ENCODE results near the gene DCUN1D3.
"Not testable (repeated sequence)": the region's sequence is repeated elsewhere in the genome, so short reads cannot be mapped to it uniquely, and the experiment has no call there.

Gene DCUN1D3

DNA sequence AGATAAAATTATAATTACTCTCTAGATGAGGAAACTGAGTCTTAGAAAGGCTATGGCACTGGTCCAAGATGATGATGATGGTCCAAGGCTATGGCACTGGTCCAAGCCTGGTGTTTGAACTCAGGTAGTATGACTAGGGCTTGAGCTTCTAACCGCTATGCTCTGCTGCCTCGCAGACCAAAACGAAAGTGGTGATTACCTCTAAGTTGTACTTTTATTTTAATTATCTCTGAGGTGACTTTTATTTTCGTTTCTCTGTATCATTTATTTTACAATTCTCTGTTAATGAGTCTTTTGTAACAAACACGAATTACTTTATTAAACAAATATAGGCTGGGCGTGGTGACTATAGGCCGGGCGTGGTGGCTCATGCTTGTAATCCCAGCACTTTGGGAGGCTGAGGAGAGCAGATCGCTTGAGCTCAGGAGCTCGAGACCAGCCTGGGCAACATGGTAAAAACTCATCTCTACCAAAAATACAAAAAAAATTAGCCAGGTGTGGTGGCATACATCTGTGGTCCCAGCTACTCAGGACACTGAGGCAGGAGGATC is 88.2 kb downstream of the DCUN1D3 start:
- no peak overlapping the region for H3K9ac ChIP-seq (ENCODE audit: low read length)
- no peak overlapping the region for H3K4me3 ChIP-seq (ENCODE audit: low read depth, low read length, poor library complexity, severe bottlenecking)
- H3K79me2 ChIP-seq (ENCODE audit: insufficient read depth, low read length) = no peaks in the 10 kb centered on the region
- H3K27me3 ChIP-seq (ENCODE audit: insufficient read depth, low read length) = no peaks in the 10 kb centered on the region
- peaks cover 26% of the 10 kb centered on the region; the same call in 1 of the 2 replicates for H3K36me3 ChIP-seq (ENCODE audit: insufficient read depth, low read length)
- TF ChIP-seq, protein P1, sequence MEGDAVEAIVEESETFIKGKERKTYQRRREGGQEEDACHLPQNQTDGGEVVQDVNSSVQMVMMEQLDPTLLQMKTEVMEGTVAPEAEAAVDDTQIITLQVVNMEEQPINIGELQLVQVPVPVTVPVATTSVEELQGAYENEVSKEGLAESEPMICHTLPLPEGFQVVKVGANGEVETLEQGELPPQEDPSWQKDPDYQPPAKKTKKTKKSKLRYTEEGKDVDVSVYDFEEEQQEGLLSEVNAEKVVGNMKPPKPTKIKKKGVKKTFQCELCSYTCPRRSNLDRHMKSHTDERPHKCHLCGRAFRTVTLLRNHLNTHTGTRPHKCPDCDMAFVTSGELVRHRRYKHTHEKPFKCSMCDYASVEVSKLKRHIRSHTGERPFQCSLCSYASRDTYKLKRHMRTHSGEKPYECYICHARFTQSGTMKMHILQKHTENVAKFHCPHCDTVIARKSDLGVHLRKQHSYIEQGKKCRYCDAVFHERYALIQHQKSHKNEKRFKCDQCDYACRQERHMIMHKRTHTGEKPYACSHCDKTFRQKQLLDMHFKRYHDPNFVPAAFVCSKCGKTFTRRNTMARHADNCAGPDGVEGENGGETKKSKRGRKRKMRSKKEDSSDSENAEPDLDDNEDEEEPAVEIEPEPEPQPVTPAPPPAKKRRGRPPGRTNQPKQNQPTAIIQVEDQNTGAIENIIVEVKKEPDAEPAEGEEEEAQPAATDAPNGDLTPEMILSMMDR (IDR thresholded peaks at IDR 0.05; ENCODE audit: low read length) = no peak
- TF ChIP-seq EZH2 (IDR thresholded peaks at IDR 0.05; ENCODE audit: borderline replicate concordance, low read length) = no peak
- H3K4me1 ChIP-seq (ENCODE audit: insufficient read depth, low read length, severe bottlenecking) = peaks cover 16% of the 10 kb centered on the region
- no peak overlapping the region for H3K4me2 ChIP-seq (ENCODE audit: low read length)
- no peaks in the 10 kb centered on the region for H3F3A ChIP-seq (ENCODE audit: insufficient read depth, low read length)
- H2AFZ ChIP-seq (ENCODE audit: low read length) = no peak overlapping the region
- no peaks in the 10 kb centered on the region for H4K20me1 ChIP-seq (ENCODE audit: insufficient read depth, low read length)
- no peaks in the 10 kb centered on the region for H3K9me3 ChIP-seq (ENCODE audit: low read length)
- H3K27ac ChIP-seq (ENCODE audit: low read depth, low read length, poor library complexity, severe bottlenecking) = no peak overlapping the region
- no peaks in the 10 kb centered on the region for H3K9me2 ChIP-seq (ENCODE audit: low read depth, low read length)

DNA sequence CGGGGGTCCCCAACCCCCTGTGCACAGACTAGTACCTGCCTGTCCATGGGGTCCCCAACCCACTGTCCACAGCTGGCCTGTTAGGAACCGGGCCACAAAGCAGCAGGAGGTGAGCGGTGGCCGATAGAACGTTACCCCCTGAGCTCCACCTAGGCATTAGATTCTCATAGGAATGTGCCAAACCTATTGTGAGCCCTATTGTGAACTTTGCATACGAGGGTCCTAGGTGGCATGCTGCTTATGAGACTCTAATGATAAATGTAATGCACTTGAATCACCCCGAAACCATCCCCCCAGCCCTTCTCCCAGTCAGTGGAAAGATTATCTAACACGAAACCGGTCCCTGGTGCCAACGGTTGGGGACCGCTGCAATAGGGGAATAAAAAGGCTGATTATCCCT is 92.3 kb downstream of the DCUN1D3 start:
- TF ChIP-seq EZH2 (IDR thresholded peaks at IDR 0.05; ENCODE audit: borderline replicate concordance, low read length) = no peak
- TF ChIP-seq, protein P1 (IDR thresholded peaks at IDR 0.05; ENCODE audit: low read length) = no peak
- H4K20me1 ChIP-seq (ENCODE audit: insufficient read depth, low read length) = no peaks in the 10 kb centered on the region
- no peaks in the 10 kb centered on the region for H3K36me3 ChIP-seq (ENCODE audit: insufficient read depth, low read length)
- H3K27me3 ChIP-seq (ENCODE audit: insufficient read depth, low read length) = no peaks in the 10 kb centered on the region
- H3K4me1 ChIP-seq (ENCODE audit: insufficient read depth, low read length, severe bottlenecking) = peaks cover 26% of the 10 kb centered on the region
- H3F3A ChIP-seq (ENCODE audit: insufficient read depth, low read length) = no peaks in the 10 kb centered on the region
- peak overlapping the region; percentile 92; the same call in 1 of the 2 replicates for H3K9ac ChIP-seq (ENCODE audit: low read length)
- peak overlapping the region; percentile 81 for H3K4me3 ChIP-seq (ENCODE audit: low read depth, low read length, poor library complexity, severe bottlenecking)
- H3K9me3 ChIP-seq (ENCODE audit: low read length) = no peaks in the 10 kb centered on the region
- peak overlapping the region; percentile 83 for H3K27ac ChIP-seq (ENCODE audit: low read depth, low read length, poor library complexity, severe bottlenecking)
- H2AFZ ChIP-seq (ENCODE audit: low read length) = no peak overlapping the region
- peak overlapping the region; percentile 72 for H3K4me2 ChIP-seq (ENCODE audit: low read length)
- no peaks in the 10 kb centered on the region for H3K9me2 ChIP-seq (ENCODE audit: low read depth, low read length)
- no peaks in the 10 kb centered on the region for H3K79me2 ChIP-seq (ENCODE audit: insufficient read depth, low read length)

DNA sequence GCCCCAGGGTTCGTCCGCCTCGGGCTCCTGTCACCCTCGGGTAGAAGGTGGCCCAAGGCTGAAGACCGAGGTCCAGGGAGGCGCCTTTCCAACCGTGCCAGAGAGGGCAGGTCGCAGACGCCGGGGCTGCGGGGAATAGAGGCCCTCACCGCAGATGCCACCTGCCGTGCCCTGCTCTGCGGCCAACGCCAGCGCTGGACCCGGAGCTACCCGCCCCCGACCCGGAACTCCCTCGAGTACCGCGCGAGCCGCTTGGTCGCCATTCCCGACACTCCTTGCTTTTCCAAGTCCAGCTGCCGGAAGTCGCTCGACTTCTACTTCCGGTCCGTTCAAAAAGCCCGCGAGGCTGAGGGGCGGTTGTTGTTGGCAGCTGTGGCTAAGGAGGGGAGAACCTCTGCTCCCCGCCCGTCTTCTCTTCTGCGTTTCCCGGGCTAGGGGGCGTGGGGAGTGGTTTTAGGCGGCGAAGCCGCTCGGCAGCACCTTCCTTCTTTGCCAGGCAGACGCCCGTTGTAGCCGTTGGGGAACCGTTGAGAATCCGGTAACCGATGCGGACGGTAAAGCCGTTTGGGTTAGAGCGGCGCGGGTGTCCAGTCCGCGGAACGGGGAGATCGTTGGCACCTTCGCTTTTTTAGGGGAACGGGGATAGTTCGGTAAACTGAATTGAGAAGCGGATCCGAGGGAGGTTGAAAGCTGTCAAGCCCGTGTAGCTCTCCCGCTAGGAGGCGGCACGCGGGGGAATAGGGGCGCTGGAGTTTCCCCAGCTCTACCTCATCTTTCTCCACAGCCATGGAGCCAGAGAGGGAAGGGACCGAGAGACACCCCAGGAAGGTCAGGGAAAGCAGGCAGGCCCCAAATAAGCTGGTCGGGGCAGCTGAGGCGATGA is 93.7 kb downstream of the DCUN1D3 start, which contains the start of the genes ERI2 and REXO5:
ERI2 (minus strand) TSS at position 305 of the 883 bp plus-strand sequence; CDS start at position 263, 42 bp downstream.
REXO5 (plus strand) TSS at position 360 of the 883 bp plus-strand sequence; CDS start at position 787, 427 bp downstream.
- Histone ChIP-seq H3K9me2 (ENCODE audit: low read depth, low read length) (no peaks in the 10 kb centered on the region), H3K79me2 (ENCODE audit: insufficient read depth, low read length) (no peaks in the 10 kb centered on the region), H3K4me2 (ENCODE audit: low read length) (peak within 1 kb of the TSS; percentile 72), H3K27me3 (ENCODE audit: insufficient read depth, low read length) (no peaks in the 10 kb centered on the region), H2AFZ (ENCODE audit: low read length) (peak within 1 kb of the TSS; percentile 17; the same call in 1 of the 2 replicates), H3K4me1 (ENCODE audit: insufficient read depth, low read length, severe bottlenecking) (peaks cover 18% of the 10 kb centered on the region), H3K9me3 (ENCODE audit: low read length) (no peaks in the 10 kb centered on the region), H4K20me1 (ENCODE audit: insufficient read depth, low read length) (no peaks in the 10 kb centered on the region), H3K9ac (ENCODE audit: low read length) (peak within 1 kb of the TSS; percentile 92), H3K27ac (ENCODE audit: low read depth, low read length, poor library complexity, severe bottlenecking) (peak within 1 kb of the TSS; percentile 83), H3K4me3 (ENCODE audit: low read depth, low read length, poor library complexity, severe bottlenecking) (peak within 1 kb of the TSS; percentile 81), H3K36me3 (ENCODE audit: insufficient read depth, low read length) (peaks cover under 1% of the 10 kb centered on the region; the same call in 1 of the 2 replicates), H3F3A (ENCODE audit: insufficient read depth, low read length) (no peaks in the 10 kb centered on the region)
- no peak for TF ChIP-seq EZH2 (IDR thresholded peaks at IDR 0.05; ENCODE audit: borderline replicate concordance, low read length)
- TF ChIP-seq, protein P1 (IDR thresholded peaks at IDR 0.05; ENCODE audit: low read length) = peak; percentile 55; the same call in 1 of the 2 replicates

DNA sequence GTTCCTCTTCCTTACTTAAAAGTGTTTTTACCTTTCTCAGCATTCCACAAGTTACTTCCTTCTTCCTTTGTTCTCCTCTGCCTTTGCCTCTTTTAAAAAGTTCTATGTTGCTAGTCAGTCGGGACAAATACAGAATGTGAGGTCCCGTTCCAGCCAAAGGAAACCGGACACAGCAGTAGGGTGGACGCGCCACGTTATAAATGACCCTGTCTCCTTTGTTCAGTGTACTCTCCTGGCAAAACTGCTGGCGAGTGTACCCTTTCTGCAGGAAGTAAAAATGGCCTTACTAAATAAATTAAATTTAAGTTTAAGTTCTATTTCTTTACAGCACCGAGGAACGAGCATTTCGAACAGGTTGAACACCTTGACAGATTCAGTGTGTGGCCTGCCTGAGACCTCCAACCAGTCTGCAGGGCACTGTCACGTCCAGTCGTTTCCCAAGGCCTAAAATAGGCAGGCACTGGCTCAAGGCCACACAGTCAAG is 94.4 kb downstream of the DCUN1D3 start:
- Histone ChIP-seq H3K9ac (ENCODE audit: low read length) (peak overlapping the region; percentile 92), H3K4me1 (ENCODE audit: insufficient read depth, low read length, severe bottlenecking) (peaks cover 18% of the 10 kb centered on the region), H3K27ac (ENCODE audit: low read depth, low read length, poor library complexity, severe bottlenecking) (peak overlapping the region; percentile 83), H3K4me3 (ENCODE audit: low read depth, low read length, poor library complexity, severe bottlenecking) (peak overlapping the region; percentile 81), H3K4me2 (ENCODE audit: low read length) (peak overlapping the region; percentile 72)
- not testable (repeated sequence) for H3K36me3 ChIP-seq (ENCODE audit: insufficient read depth, low read length); H3K9me3 ChIP-seq (ENCODE audit: low read length); H3F3A ChIP-seq (ENCODE audit: insufficient read depth, low read length); H2AFZ ChIP-seq (ENCODE audit: low read length); H3K79me2 ChIP-seq (ENCODE audit: insufficient read depth, low read length); H4K20me1 ChIP-seq (ENCODE audit: insufficient read depth, low read length); H3K27me3 ChIP-seq (ENCODE audit: insufficient read depth, low read length); H3K9me2 ChIP-seq (ENCODE audit: low read depth, low read length)
